ENCODE results near the gene BBLN. TPM values are rescaled to one million over a fixed set of nuclear protein-coding genes. Genes with fewer than 3 reads are reported as not detected.

The BBLN gene
- total and polyA plus RNA-seq, 2 of the 4 experiments (the other 2 are of a cell fraction), result 25.1 to 103 TPM

Other genes starting within 250 kb of the BBLN start
- gene ST6GALNAC4, start 243.2 kb upstream of the BBLN start, total RNA-seq (2012; rRNA removed), result 11.9 and 12.5 TPM in 2 replicates
- gene ST6GALNAC4, start 243.2 kb upstream of the BBLN start, polyA plus RNA-seq (2012; rRNA removed), result 32.9 and 42.2 TPM in 2 replicates
- 0.28 and 0.36 TPM in 2 replicates for gene PIP5KL1, start 229.5 kb upstream of the BBLN start, total RNA-seq (2012; rRNA removed)
- 2.7 and 3.6 TPM in 2 replicates for gene PIP5KL1, start 229.5 kb upstream of the BBLN start, polyA plus RNA-seq (2012; rRNA removed)
- gene DPM2, start 222.4 kb upstream of the BBLN start, total RNA-seq (2012; rRNA removed), result 10.8 TPM in 2 replicates
- 60.6 and 60.9 TPM in 2 replicates for gene DPM2, start 222.4 kb upstream of the BBLN start, polyA plus RNA-seq (2012; rRNA removed)
- 1.1 TPM in 2 replicates for gene EEIG1, start 179.3 kb upstream of the BBLN start, total RNA-seq (2012; rRNA removed)
- 17.5 and 23.2 TPM in 2 replicates for gene EEIG1, start 179.3 kb upstream of the BBLN start, polyA plus RNA-seq (2012; rRNA removed)
- 8.3 and 9.7 TPM in 2 replicates for gene NAIF1, start 92.9 kb upstream of the BBLN start, total RNA-seq (2012; rRNA removed)
- gene NAIF1, start 92.9 kb upstream of the BBLN start, polyA plus RNA-seq (2012; rRNA removed), result 10.1 and 10.4 TPM in 2 replicates
- gene SLC25A25, start 92.0 kb upstream of the BBLN start, total RNA-seq (2012; rRNA removed), result 17.9 and 20.3 TPM in 2 replicates
- 14.0 and 19.1 TPM in 2 replicates for gene SLC25A25, start 92.0 kb upstream of the BBLN start, polyA plus RNA-seq (2012; rRNA removed)
- gene PTGES2, start 32.5 kb upstream of the BBLN start, total RNA-seq (2012; rRNA removed), result 90.3 and 107 TPM in 2 replicates
- 99.2 and 100 TPM in 2 replicates for gene PTGES2, start 32.5 kb upstream of the BBLN start, polyA plus RNA-seq (2012; rRNA removed)
- gene LCN2, start 10.8 kb upstream of the BBLN start, total RNA-seq (2012; rRNA removed), result not detected in 2 replicates
- gene LCN2, start 10.8 kb upstream of the BBLN start, polyA plus RNA-seq (2012; rRNA removed), result not detected in 2 replicates
- gene CIZ1, start 31.3 kb downstream of the BBLN start, total RNA-seq (2012; rRNA removed), result 13.8 and 20.6 TPM in 2 replicates
- gene CIZ1, start 31.3 kb downstream of the BBLN start, polyA plus RNA-seq (2012; rRNA removed), result 51.9 and 54.4 TPM in 2 replicates
- 11.4 and 13.6 TPM in 2 replicates for gene DNM1, start 43.1 kb downstream of the BBLN start, total RNA-seq (2012; rRNA removed)
- 17.7 and 19.3 TPM in 2 replicates for gene DNM1, start 43.1 kb downstream of the BBLN start, polyA plus RNA-seq (2012; rRNA removed)
- gene GOLGA2, start 115.7 kb downstream of the BBLN start, total RNA-seq (2012; rRNA removed), result 118 TPM in 2 replicates
- gene GOLGA2, start 115.7 kb downstream of the BBLN start, polyA plus RNA-seq (2012; rRNA removed), result 124 and 146 TPM in 2 replicates
- 37.5 and 38.9 TPM in 2 replicates for gene SWI5, start 116.0 kb downstream of the BBLN start, total RNA-seq (2012; rRNA removed)
- gene SWI5, start 116.0 kb downstream of the BBLN start, polyA plus RNA-seq (2012; rRNA removed), result 93.5 and 99.7 TPM in 2 replicates
- gene TRUB2, start 162.2 kb downstream of the BBLN start, total RNA-seq (2012; rRNA removed), result 16.7 and 21.3 TPM in 2 replicates
- 17.4 and 18.0 TPM in 2 replicates for gene TRUB2, start 162.2 kb downstream of the BBLN start, polyA plus RNA-seq (2012; rRNA removed)
- 20.0 and 20.1 TPM in 2 replicates for gene COQ4, start 162.6 kb downstream of the BBLN start, total RNA-seq (2012; rRNA removed)
- 40.7 and 41.4 TPM in 2 replicates for gene COQ4, start 162.6 kb downstream of the BBLN start, polyA plus RNA-seq (2012; rRNA removed)
- gene SLC27A4, start 180.3 kb downstream of the BBLN start, total RNA-seq (2012; rRNA removed), result 9.2 and 9.7 TPM in 2 replicates
- 13.7 and 14.8 TPM in 2 replicates for gene SLC27A4, start 180.3 kb downstream of the BBLN start, polyA plus RNA-seq (2012; rRNA removed)
- gene URM1, start 211.1 kb downstream of the BBLN start, total RNA-seq (2012; rRNA removed), result 20.6 and 33.2 TPM in 2 replicates
- 66.9 and 75.6 TPM in 2 replicates for gene URM1, start 211.1 kb downstream of the BBLN start, polyA plus RNA-seq (2012; rRNA removed)